NCI-H774 (cell line): ENCODE data around the gene ENDOV.
"Not testable (repeated sequence)": the region's sequence is repeated elsewhere in the genome, so short reads cannot be mapped to it uniquely, and the experiment has no call there.

Experiments
- DNase-seq: peaks from one replicate; lab custom pipeline; 2025; lab: John Stamatoyannopoulos, UW

Gene ENDOV

GRCh38 chr17:80388601-80389000 lies 26.4 kb upstream of the ENDOV start:
- DNase-seq = no peak

GRCh38 chr17:80389011-80389995 lies 25.7 kb upstream of the ENDOV start:
- DNase-seq = no peak

GRCh38 chr17:80393241-80393890 lies 21.6 kb upstream of the ENDOV start:
- no peak for DNase-seq

GRCh38 chr17:80393961-80394360 lies 21.0 kb upstream of the ENDOV start:
- DNase-seq = no peak

GRCh38 chr17:80394629-80395216 lies 20.2 kb upstream of the ENDOV start:
- DNase-seq = no peak

- no peak for DNase-seq
These were observed 19.4 kb upstream of the ENDOV start for GRCh38 chr17:80395402-80396151.

- DNase-seq = no peak
These were observed 18.6 kb upstream of the ENDOV start for GRCh38 chr17:80396157-80397033.

GRCh38 chr17:80397034-80397387 lies 18.0 kb upstream of the ENDOV start:
- no peak for DNase-seq

- DNase-seq = no peak
These were observed 17.3 kb upstream of the ENDOV start for GRCh38 chr17:80397686-80398085.

GRCh38 chr17:80401086-80401485 lies 13.9 kb upstream of the ENDOV start:
- DNase-seq = not testable (repeated sequence)

GRCh38 chr17:80402102-80402501 lies 12.9 kb upstream of the ENDOV start:
- DNase-seq = not testable (repeated sequence)

GRCh38 chr17:80402959-80403358 lies 12.0 kb upstream of the ENDOV start:
- DNase-seq = no peak

GRCh38 chr17:80406146-80406545 lies 8.8 kb upstream of the ENDOV start:
- DNase-seq = no peak

GRCh38 chr17:80407917-80408316 lies 7.0 kb upstream of the ENDOV start:
- DNase-seq = not testable (repeated sequence)

- no peak for DNase-seq
These were observed 6.1 kb upstream of the ENDOV start for GRCh38 chr17:80408872-80409271.

- no peak for DNase-seq
These were observed 5.3 kb upstream of the ENDOV start for GRCh38 chr17:80409626-80410025.

GRCh38 chr17:80410441-80411087 lies 4.4 kb upstream of the ENDOV start:
- DNase-seq = not testable (repeated sequence)

- DNase-seq = no peak
These were observed 1.0 kb upstream of the ENDOV start for GRCh38 chr17:80413771-80414507.

GRCh38 chr17:80414508-80414802 lies 512 bp upstream of the ENDOV start:
- DNase-seq = no peak

GRCh38 chr17:80415626-80416137 lies 715 bp downstream of the ENDOV start:
- DNase-seq = no peak
